HG02981 (cell line): ENCODE measurements around the gene ADGRV1.

Source experiments
- ATAC-seq: cut with Tn5 transposase; IDR thresholded peaks from one replicate; pipeline ENCODE4 v1.9.1; 2021; ENCODE audit warnings: mild to moderate bottlenecking, moderate library complexity; ENCODE audit not compliant: unreplicated experiment

ADGRV1 gene

GRCh38 chr5:90932052-90932699 lies 373.6 kb downstream of the ADGRV1 start:
- no peak for ATAC-seq

- no peak for ATAC-seq
These were observed 374.7 kb downstream of the ADGRV1 start for GRCh38 chr5:90933298-90933697.

GRCh38 chr5:90934091-90934719 lies 375.6 kb downstream of the ADGRV1 start:
- ATAC-seq: no peak

GRCh38 chr5:90934738-90935137 lies 376.1 kb downstream of the ADGRV1 start:
- ATAC-seq: no peak

- ATAC-seq: no peak
These were observed 380.6 kb downstream of the ADGRV1 start for GRCh38 chr5:90939211-90939610.

- peak; percentile 99 for ATAC-seq
These were observed 381.8 kb downstream of the ADGRV1 start for GRCh38 chr5:90940227-90940995.

GRCh38 chr5:90941002-90941720 lies 382.6 kb downstream of the ADGRV1 start:
- no peak for ATAC-seq

GRCh38 chr5:90944116-90944515 lies 385.5 kb downstream of the ADGRV1 start:
- ATAC-seq: no peak

GRCh38 chr5:90947667-90948066 lies 389.1 kb downstream of the ADGRV1 start:
- ATAC-seq: no peak

- ATAC-seq: no peak
These were observed 390.4 kb downstream of the ADGRV1 start for GRCh38 chr5:90948969-90949368.

GRCh38 chr5:90949469-90950358 lies 391.1 kb downstream of the ADGRV1 start:
- ATAC-seq: peak; percentile 96

GRCh38 chr5:90955001-90955635 lies 396.5 kb downstream of the ADGRV1 start:
- no peak for ATAC-seq

GRCh38 chr5:90956511-90957097 lies 398.0 kb downstream of the ADGRV1 start:
- ATAC-seq: no peak

- ATAC-seq: no peak
These were observed 399.3 kb downstream of the ADGRV1 start for GRCh38 chr5:90957906-90958305.

GRCh38 chr5:90959262-90959661 lies 400.7 kb downstream of the ADGRV1 start:
- ATAC-seq: no peak

GRCh38 chr5:90962481-90962880 lies 403.9 kb downstream of the ADGRV1 start:
- no peak for ATAC-seq

GRCh38 chr5:90965110-90965685 lies 406.6 kb downstream of the ADGRV1 start:
- no peak for ATAC-seq

- no peak for ATAC-seq
These were observed 408.8 kb downstream of the ADGRV1 start for GRCh38 chr5:90967443-90967842.

- ATAC-seq: no peak
These were observed 409.3 kb downstream of the ADGRV1 start for GRCh38 chr5:90967851-90968250.
